Measurements from ENCODE around the gene ADORA1.
A peak's percentile ranks its signal among the peaks of the same experiment; 100 is the strongest.

ADORA1 gene

DNA sequence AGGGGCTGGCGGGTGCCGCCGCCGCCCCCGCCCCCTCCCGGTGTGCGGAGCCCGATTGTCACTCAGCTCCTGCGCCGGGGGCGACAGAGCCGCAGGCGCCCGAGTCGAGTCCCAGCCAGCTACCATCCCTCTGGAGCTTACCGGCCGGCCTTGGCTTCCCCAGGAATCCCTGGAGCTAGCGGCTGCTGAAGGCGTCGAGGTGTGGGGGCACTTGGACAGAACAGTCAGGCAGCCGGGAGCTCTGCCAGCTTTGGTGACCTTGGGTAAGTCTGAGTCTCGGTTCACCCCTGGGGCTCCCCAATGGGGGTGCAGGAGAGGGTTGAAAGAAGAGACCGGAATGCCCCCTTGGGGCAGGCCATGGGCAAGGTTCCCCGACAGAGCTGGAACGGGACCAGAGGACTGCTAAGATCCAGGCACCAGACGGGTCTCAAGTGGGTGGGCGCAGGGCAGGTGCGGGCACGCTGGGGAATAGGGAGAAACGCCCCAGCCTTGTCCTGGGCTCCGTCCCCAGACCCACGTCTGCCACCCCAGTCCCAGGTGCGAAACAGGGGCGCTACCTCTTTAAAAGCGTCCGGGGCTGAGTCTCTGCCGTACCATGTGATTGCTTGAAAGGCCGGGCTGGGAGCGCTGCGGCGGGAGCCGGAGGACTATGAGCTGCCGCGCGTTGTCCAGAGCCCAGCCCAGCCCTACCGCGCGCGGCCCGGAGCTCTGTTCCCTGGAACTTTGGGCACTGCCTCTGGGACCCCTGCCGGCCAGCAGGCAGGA lies at the start of gene ADORA1:
TSS of gene ADORA1 (plus strand) at position 61 of the 765 bp plus-strand sequence. CDS start 1,116 bp downstream, outside the sequence.
- DNase-seq, result peak; percentile 80 to 82

DNA sequence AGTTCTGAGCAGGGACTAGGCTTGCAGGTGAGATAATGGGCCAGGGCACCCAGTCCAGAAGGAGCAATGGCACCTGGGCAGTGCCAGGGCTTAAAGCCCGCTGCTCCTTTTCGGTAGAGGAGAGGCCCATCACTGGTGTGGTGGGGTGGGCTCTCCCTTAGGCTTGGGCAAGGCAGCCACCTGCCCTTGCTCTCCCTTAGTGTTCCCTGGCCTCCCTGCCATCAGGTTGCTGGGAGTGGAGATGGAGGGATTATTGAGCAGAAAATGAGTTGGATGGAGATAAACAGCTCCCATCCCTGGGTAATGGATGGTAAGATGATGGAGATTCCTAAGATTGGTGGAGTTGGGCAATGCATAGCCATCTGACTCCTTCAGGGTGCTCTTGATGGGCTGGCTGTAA lies 49.6 kb upstream of the ADORA1 start:
- no peak for DNase-seq

DNA sequence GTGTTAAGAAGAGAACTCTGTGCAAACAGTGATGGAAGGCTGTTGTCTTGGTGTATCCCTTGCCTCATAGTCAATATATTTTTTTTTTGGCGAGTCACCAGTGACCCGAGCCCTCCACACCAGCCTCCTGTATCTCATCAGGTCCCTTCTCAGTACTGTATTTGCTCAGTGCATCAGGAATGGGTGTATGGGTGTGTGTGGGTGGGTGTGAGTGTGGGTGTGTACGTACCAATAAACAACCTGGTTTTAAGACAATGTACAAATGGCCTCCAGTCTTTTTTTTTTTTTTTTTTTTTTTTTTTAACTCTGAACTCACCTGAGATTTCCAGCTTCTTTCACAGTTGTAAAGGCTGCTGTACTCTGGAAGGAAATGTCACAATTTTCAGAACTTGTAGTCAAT lies 49.0 kb upstream of the ADORA1 start:
- no peak for DNase-seq

DNA sequence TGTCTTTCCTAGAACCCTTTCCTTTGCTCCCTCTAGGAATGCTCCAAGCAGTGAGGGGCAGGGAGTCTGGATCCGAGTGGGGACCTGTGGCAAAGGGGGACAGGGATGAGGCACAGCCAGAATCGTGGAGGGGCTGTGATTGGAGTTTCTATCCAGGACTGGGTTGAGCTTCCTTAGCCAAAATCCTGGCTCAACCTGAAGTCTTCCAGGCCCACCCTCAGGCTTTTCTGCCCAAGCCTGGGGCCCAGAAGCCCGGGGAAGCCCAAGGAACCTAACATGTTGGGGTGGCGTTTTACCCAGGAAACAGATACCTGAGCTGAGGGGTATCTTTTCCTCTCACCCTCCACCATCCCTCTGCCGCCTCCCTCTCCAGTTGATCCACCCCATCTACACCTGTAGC lies 47.1 kb upstream of the ADORA1 start:
- DNase-seq, result no peak

DNA sequence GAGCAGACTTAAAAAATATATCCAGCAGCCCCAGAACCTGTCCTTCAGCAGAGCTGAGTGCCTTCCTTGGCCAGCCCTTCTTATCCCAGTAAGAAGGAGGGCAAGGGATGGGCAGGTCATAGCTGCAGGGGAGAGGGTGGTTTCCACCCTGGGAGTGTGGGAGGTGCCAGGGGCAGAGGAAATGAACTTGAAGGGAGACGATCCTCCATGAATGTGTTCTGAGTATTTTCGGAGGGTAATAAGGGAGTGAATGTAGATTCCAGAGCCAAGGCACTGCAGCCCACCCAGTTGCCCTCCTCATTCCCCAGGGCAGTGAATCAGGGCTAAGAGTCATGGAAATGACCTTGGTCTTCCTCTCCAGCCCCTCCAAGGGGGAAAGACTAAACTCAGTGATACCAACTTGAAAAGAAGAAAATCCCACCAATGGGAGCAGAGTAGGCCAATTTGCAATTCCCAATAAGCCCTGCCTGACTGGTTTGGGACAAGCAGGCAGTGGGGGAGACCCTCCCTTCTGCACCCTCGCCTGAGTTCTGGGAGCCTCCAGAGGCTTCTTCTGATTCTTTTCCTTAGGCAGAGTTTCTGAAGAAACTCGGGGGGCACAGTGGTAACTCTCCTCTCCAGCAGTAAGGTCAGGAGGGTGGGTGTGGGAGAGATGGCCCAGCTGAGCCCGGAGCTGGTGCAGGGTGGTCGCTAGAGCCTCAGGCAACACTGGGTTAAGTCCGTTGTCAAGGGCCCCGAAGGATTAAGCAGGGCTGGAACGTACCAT lies 45.9 kb upstream of the ADORA1 start:
- no peak for DNase-seq

DNA sequence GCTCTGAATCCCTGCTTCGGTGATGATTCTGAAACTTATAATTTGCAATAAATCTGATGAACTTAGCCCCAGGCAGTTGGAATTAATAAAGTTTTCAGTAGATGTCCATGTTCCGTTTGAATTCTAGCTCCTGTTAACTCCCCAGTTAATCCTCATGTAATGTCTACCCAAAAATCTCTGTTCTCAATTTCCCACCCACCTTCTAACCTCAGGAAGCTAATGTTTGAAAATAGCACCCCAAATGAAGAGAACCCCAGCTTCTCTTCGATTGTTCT lies 45.4 kb upstream of the ADORA1 start:
- DNase-seq, result no peak

DNA sequence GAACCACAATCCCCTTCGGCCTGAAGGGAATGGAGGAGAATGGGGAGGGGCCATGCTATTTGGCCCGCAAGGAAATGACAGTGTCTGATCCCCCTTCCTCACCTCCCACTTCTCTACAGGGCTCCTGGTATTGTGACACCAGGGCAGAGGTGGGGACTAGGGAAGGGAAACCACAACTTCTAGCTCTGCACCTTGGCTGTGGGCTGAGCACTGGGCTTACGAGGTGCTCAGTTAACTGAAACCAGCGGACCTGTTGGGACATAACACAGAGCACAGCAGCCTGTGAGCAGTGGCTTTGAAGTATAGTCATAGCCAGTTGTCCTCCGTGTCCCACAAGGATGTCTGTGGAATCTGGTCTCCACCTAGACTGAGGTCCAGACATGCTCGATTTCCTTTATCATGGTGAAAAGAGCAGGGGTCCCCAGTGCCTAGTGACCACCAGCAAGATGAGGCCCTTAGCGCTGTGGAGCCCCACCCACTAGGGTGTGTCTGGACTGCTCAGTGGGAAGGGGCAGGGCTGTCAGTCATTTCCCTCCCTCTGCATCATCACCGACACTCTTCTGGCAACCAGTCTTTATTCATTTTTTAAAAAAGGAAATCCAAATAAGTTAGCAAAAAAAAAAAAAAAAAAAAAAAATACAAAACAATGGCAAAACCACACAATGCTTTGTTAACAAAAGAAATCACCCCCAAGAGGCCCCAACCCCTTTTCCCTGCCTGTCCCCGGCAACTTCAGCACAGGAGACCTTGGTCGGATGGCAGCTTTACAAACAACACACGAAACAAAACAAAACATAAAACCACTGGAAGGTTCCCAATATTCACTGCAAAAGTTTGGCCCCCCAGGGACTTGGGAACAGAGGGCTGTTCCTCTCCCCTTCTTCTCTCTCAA lies 44.7 kb upstream of the ADORA1 start:
- no peak for DNase-seq

DNA sequence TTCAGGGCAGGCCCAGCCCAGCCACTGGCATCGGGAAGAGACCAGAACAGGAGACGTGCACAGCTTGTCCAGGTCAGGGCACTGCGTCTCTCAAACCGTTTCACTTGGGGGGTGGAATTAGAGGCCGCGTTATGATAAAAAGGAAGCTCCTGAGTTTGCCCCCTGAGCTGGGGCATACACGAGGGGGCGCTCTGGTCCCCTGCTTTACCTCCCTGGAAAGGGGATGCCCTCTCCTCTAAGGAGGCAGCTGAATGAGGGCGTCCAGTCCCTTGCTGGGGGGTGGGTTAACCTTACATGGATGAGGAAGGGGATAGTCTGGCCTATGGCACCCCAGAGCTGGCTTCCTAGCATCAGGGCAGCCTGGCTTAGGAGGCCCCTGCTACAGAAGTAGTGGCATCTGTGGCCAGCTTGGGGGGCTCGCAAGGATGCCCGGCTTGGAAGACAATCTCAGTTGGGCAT lies 44.0 kb upstream of the ADORA1 start:
- DNase-seq, result no peak

DNA sequence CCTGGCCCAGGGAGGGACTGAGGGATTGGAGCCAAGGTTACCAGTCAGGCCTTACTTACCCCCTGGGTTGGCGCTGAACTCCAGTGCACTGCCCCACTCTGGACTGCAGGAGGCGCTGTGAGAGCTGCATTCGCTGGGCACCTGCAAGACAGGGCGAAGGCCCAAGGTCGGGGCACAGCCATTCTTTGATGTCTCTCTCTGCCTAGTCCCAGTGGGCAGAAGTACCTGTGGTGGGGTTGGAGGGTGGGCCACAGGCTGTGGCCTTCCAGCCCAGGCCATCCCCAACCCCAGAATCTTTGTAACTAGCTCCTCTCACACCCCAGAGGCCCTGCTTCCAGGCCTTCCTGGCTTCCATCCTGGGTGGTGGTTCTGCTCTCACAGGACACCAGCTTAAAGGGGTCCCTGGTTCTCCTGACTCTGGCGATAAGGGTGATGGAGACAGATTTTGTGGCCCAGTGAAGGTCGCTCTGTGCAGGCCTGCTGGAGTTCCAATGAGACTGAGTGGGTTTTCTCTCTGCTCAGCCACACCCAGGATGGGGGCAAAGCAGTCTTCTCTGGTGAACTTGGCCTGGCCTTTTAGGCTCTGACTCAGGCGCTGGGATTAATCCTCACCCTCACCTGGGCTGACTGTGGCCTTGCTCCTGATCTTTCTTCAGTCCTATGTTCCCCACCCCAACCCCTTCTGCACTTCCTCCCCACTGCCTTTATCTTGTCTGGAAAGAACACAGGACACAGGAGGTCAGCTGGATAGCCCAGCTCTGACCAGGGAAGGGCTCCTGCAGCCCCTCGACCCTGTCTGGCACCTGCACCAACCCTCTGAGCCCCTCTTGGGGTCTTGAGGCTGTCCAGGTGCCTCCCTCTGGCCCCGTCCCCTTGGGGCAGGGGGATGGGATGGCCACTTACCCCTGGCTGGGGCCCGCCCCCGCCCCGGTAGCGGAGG lies 42.7 kb upstream of the ADORA1 start:
- DNase-seq, result no peak

DNA sequence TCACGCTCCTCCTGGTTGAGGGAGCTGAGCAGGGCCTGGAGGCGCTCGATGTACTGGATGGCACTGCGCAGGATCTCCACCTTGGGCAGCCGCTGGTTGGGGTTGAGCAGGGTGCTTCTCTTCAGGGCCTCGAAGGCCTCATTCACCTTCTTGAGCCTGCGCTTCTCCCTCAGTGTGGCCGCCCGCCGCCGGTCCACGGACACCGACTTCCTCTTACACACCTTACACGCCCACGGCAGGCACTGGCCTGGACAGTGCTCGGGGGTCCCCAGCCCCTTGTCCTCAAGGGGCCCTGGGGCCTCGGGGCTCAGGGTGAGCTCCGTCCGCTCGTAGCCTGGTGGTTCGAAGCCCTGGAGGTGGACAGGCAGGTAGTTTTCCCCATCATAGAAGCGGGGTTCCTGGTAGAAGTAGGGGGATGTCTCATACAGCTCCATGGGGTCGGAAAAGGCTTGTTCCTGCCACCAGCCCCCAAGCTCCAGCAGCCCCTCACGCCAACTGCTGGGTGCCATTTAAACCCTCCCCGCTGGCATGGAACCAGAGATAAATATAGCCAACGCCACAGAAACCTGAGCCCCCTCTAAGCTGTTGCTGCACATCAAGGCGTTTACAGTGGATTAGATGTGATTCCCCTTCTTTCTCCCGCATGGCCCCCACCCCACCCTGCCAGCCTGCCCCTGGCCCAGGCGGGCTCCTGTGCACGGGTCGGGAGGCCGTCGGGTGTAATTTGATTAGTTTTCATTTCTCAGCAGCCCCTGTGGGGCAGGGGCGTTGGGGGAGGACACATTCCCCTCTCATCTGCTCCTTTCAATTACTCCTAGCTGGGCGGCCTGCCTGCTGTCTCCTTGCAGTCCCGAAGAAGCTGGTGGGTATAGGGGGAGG lies 41.8 kb upstream of the ADORA1 start, which contains the start of gene MYOG:
TSS of gene MYOG (minus strand) at position 485 of the 879 bp plus-strand sequence. CDS start at position 434, 51 bp downstream.
- DNase-seq, result no peak

DNA sequence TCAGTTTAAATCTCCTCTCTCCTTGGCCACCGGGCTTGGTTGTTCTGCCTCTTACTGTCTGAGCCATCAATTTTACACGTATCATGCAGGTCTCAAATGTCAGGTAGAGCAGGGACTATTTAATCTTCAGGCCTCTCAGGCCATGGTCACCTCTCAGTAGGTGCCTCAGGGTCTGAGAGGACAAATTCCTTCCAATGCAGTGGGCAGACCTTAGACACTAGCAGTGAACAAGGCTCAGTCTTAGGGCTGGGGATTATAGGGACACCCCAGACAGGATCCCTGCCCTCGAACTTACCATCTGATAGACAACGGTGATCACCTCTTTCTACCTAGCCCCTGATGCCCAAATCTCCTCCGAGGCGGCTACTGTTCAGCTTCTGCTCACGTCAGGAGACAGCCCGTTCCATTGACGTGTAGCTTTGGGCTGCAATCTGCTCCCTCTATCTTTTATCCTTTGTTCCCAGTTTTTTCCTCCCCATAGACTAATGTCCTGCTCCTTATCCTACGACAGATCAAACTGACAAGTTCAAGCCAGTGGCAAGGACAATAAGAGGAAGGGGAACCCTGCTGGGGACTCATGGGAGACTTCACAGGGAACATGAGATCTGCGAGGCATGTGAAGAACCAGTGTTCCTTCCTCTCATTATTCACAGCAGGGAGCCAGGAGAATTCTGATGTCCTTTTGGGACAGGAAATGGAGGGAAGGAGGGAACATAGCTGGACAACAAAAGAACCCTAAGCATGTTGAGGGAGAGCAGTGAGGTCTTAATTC lies 40.3 kb upstream of the ADORA1 start:
- no peak for DNase-seq

DNA sequence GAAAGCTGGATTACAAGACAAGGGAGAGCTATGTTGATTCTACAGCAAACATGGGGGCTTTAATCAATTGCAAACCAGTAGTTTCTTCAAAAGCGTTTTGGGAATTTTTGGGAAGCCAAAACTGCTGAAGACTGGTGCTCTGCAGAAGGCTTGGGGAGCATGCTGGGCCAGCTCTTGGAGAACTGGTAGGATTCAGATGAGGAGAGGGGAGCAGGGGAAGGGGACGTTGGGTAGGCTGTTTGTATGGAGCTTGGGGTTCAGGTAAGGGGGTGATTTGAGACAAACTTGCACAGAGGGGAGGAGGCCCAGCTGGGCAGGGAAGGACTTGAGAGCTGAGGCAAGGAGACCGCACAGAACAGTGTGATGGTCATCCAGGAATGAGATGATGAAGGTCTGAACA lies 39.1 kb upstream of the ADORA1 start:
- no peak for DNase-seq

DNA sequence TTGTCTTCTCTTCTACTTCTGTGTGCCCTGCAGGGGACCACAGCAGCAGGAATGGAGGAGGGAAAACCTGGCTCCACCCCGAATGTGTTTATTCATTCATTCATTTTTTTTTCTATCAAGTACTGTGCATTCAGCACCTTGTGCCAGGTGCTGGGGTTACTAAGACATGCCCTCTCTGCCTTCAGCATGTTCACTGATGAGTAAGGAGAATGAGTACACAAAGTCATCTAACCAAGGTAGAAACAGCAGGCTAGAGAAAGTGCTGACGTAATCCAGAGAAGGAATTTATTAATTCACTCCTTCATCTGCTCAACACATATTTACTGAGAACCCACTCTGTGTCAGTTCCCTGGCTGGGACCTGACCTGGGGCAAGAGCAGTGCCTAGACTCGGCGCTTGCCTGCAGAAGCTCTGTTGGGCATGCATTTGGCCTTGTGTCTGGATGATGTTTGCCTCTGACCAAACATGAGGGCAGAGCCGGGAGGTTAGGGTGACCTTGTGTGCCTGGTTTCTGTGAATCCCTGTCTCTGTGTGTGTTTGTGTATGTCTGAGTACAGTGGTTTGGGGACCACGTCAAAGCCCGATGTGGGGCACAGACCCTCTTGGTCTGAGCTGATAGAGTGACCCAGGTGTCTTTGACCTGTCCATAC lies 38.4 kb upstream of the ADORA1 start:
- DNase-seq, result no peak

DNA sequence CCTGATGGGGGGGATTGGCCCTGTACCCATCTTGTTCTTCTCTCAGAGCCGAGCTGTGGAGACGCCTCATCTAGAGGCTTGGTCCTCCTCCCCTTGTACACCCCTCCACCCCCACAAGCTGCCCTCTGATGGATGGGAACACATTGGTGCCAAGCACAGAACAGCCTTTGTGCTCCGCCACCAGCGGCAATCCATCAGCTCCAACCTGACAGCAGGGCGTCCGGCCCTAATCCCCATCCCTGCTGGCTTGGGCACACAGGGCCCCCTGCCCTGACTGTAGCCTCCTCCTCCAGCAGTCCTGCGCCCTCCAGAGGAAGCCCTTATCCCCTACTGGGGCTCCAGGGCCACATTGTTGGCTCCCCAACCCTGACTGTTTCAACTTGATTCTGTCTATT lies 37.9 kb upstream of the ADORA1 start:
- DNase-seq, result no peak

DNA sequence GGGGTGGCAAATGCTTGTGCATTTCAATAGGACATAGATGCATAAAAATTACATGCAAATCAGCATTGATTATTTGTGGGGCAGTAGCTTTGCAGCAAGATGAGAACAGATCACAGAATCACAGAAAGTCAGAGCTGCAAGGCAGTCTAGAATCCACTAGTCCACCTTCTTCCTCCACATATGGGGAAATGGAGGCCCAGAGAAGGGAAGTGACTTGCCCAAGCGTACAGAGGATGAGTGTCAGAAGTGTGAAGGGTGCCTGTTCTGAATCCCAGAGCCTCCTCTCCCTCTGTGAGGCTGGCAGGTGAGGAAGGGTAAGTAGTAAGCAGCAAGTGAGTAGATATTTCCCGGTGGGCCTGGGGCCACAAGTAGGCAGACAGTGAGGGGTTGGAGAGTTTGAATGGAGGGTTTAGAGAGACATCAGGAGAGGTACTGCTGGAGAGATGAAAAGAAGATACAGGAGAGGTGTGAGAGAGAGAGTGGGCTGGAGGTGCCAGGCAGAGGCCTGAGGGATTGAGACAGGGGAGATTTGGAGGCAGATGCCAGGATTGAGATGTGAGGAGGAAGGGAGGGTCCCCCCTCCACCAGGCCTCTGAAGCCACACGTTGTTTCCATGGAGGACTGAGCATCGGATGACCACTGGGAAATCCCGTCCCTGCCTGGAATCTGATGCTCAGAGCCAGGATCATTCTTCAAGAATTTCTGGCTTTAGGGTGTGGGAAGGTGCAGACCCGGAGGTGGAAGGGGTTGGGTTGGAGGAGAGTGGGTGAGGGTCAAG lies 36.9 kb upstream of the ADORA1 start:
- DNase-seq, result no peak

DNA sequence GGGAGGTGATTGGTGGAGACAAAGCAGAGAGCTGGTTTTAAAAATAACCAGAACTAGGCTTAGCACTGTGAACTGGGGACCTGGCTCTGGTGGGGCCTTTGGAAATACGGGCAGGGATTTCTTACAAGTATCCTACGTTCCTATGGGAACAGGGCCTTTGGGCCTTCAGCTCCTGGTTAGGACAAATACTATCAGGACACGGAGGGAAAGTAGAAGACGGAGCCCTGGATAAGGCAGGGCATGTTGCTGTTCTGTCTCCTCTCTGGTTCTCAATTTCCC lies 36.4 kb upstream of the ADORA1 start:
- DNase-seq, result no peak

DNA sequence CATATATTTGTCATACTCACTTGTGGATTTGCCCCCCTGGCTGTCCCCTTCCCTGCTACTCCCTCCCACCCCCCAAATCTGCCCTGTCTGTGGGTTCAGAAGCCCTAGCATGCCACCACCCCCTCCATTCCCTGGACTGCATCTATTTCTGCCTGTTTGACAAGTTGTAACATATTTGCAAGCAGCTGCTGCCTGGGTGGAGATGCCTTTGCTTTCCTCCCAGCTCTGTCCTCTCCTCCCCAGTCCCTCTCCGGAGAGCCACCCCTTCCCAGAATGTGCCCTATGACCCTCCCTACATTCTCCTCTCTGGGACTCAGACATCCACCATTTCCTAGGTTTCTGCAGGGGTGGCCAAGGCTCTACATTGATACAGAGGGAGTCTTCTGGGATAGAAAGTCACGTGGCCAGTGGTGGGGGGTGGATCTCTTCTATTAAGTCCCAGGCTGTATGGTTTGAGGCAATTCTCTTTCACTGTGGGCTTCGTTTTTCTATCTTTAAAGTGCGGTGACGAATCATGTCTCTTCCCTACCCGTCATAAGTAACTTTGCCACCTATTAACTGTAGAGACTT lies 35.7 kb upstream of the ADORA1 start:
- no peak for DNase-seq

DNA sequence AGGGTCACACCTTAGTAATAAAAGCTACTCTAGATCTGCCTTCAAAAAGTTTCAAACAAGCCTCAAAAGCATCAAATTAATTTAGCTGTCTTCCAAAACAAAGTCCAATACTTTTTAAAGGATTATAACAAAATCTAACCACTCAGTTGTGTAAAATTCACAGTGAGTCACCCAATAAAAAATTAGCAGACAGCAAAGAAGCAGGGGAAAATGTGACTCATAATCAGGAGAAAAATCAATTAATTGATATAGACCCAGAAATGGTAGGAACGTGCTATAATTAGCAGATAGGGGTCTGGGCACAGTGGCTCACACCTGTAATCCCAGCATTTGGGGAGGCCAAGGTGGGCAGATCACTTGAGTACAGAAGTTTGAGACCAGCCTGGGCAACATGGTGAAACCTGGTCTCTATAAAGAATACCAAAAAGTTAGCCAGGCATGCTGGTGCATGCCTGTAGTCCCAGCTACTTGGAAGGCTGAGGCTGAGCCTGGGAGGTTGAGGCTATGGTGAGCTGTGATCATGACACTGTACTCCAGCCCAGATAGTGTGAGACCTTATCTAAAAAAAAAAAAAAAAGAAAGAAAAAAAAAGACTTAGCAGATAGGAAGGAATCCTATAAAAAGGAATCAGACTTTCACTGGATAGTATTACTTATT lies 33.6 kb upstream of the ADORA1 start:
- DNase-seq, result no peak
